ENCODE data around the gene MAGEA1.

GRCh38 chrX:153161952-153162351 is 17.1 kb upstream of the MAGEA1 start:
- TF ChIP-seq CTCF (IDR thresholded peaks at IDR 0.05) (no peak), EP300 (IDR thresholded peaks at IDR 0.05) (no peak)
